Measurements from ENCODE around the gene MVB12A.

MVB12A gene

DNA sequence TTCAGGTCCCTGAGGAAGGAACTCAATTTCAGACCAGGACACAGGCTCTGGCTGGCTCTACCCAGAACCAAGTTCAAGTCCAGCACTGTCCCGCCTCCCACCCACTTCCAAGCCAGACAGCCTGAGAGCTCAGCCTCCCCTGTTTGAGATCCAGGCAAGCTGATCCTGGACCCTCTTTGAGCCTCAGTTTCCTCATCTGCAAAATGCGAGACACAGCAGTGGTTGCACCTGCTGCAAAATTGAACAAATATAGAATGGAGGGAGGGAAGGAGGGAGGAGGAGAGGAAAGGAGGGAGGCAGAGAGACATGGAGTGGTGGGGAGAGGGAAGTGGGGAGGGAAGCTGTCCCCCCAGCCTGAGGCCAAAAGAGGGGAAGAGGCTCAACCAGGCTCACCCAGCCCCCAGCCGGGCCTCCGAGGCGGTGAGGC is 27.9 kb downstream of the MVB12A start:
- no peak for DNase-seq

DNA sequence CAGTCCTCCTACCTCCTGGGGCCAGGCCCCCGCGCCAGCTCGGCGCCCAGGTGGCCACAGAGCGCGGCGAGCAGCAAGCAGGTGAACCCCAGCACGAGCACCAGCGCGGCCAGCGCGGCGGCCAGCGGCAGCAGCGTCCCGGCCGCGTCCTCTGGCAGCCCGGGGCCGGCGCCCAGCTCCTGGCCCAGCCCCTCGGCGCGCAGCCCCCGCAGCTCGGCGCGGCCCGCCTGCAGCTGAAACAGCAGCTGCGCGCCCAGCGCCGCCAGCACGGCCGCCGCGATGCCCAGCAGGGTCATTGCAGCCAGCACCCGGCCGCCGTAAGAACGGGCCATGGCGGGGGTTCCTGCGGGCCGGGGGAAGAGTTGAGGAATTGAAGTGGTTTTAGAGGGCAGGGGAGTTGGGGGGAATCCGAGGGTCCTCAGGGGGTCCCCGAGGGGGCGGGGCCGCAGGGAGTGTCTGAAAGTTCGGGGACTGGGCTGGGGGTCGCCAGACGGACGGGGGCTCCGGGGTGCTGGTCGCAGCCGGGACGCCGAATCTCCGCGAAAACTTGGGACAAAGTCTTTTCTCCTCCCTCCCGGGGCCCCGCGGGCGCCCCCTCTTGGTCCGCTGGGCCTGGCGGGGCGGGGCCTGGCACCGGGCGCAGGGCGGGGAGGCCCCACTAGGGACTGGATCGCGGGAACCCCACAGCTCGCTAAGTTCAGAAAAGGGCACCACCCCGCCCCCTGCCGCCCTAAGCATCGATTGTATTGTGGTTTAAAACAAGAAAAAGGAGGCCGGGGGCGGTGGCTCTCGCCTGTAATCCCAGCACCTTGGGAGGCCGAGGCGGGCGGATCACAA is 28.5 kb downstream of the MVB12A start, which contains the start of gene TMEM221:
Gene TMEM221 (minus strand): TSS at position 538 of the 837 bp plus-strand sequence. CDS start 206 bp downstream, at position 332.
- no peak for DNase-seq

DNA sequence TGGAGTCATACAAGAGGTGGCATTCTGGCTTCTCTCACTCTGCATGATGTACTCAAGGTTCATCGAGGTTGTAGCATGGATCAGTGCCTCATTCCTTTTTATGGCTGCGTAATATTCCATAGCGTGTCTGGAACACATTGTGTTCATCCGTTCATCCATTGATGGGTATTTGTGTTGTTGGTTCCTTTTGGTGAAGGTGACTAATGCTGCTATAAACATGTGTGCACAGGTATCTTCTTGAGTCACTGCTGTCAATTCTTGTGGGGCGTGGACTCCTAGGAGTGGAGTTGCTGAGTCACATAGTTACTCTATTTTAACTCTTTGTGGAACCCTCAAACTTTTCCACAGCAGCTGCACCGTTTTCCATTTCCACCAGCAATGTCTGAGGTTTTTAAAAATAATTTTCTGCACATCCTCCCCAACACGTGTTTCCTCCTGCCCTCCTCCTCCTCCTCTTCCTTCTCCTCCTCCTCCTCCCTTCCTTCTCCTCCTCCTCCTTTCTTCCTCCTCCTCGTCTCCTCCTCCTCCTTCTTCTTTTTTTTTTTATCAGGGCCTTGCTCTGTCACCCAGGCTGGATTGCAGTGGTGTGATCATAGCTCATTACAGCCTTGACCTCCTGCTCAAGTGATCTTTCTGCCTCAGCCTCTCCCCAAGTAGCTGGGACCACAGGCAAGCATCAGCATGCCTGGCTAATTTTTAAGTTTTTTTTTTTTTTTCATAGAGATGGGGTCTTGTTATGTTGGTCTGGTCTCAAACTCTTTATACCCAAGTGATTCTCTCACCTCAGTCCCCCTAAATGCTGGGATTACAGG is 30.6 kb downstream of the MVB12A start:
- no peak for DNase-seq

DNA sequence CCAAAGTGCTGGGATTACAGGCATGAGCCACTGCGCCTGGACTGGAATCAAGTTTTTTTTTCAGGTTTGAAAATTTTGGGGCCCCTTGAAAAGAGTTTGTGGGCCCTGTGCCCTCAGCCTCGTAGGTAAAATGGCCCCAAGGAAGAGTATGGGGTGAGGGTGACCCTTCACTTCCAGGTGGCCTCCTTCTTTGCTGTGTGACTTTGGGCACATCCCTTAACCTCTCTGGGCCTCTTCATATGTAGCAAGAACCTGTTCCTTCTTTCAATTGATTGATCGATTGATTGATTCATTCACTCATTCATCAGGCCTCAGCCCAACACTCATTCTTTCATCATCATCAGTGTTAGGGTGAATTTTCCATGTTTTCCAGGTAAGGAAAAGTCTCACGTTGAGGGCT is 32.0 kb downstream of the MVB12A start:
- DNase-seq, result no peak

DNA sequence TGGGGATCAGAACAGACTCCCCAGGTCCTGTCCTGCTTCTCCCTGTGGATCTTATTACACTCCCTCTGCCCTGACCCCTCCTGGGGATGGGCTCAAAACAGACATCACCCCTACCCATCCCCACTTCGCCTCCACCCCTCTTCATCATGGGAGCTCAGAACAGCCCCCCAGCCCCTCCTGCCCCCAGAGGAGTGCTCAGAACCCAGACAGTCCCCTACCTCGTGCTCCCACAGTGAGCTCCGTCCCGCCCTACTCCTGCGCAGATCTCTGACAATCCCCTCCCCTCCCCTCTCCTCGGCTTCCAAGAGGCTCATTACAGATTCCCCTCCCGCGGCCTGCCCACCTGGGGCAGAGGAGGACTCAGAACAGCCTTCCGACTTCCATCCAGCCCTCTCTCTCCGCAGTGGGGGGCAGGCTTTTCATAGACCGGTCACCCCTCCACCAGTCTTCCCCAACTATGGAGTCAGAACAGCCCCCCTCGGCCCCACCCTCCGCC is 34.8 kb downstream of the MVB12A start:
- DNase-seq, result no peak

DNA sequence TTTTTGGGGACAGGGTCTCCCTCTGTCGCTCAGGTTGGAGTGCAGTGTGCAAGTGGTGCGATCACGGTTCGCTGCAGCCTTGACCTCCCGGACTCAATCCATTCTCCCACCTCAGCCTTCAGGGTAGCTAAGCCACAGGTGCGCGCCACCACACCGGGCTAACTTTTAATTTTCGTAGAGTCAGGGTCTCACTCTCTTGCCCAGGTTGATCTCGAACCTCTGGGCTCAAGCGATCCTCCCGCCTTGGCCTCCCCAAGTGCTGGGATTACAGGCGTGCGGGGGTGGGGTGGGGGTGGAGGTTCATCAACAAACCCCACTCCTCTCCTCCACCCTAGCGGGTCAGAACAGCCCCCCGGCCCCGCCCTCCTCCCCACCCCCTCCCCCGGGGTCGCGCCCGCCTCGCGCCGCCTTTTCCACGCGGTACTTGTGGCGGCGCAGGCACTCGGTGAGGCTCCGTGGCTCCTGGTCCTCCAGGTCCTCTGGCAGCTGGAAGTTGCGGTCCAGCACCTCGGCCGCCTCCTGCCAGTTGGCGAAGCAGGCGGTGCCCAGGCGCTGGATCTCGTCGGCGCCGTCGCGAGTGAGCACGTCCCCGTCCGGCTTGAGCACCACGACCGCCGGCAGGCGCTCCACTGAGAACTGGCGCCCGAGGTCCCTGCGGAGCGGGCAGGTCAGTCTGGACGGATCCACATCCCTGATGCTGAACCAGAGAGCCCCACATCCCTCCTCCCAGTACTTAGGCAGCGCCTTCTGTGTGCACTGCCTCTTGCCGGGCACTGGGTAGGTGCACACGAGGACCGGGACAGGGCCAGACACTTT is 35.7 kb downstream of the MVB12A start:
- DNase-seq, result no peak

DNA sequence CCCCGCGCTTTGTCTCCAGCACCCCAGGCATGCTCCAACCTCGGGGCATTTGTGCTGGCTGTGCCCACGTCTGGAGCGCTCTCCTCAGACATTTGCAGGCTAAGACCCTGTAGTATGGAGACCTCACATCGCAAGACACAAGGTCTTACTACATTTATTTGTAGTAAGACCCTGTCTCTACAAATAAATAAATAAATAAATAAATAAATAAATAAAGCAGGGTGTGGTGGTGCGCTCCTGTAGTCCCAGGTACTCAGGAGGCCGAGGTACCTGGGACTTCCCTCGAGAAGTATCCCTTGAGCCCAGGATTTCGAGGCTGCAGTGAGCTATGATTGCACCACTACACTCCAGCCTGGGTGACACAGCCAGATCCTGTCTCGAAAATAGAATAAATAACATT is 36.3 kb downstream of the MVB12A start:
- DNase-seq, result no peak

DNA sequence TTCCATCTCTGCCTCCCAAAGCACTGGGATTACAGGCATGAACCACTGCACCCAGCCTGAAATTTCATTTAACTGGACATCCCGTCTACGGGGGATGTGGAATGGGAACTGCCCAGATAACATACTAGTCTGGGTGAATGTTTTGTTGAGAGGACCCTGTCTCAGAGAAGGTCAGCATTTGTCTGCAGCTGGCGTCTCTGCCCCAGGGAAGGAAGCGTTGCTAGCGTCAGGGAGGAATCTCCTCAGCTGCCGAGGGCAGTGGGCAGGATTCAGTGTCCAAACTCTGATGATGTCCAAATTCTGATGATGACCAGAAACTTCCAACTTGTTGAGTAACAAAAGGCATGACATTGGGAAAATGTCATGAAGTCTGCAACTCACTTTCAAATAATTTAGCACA is 37.8 kb downstream of the MVB12A start:
- no peak for DNase-seq

DNA sequence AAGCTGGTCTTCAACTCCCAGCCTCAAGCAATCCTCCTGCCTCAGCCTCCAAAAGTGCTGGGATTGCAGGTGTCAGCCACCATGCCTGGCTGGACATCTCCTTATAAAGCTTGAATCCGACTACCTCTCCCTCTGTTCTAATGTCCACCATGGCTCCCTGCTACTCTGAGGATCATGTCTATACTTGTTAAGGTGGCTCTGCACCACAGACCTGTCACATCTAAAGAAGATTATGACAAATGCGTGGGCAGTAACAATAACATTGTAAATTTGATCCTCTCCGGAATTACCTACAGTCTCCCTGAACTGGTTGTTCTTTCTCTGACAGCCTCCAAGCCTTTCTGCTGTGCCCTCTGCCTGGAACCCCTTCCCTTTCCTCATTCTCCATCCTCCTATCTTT is 39.1 kb downstream of the MVB12A start:
- no peak for DNase-seq

DNA sequence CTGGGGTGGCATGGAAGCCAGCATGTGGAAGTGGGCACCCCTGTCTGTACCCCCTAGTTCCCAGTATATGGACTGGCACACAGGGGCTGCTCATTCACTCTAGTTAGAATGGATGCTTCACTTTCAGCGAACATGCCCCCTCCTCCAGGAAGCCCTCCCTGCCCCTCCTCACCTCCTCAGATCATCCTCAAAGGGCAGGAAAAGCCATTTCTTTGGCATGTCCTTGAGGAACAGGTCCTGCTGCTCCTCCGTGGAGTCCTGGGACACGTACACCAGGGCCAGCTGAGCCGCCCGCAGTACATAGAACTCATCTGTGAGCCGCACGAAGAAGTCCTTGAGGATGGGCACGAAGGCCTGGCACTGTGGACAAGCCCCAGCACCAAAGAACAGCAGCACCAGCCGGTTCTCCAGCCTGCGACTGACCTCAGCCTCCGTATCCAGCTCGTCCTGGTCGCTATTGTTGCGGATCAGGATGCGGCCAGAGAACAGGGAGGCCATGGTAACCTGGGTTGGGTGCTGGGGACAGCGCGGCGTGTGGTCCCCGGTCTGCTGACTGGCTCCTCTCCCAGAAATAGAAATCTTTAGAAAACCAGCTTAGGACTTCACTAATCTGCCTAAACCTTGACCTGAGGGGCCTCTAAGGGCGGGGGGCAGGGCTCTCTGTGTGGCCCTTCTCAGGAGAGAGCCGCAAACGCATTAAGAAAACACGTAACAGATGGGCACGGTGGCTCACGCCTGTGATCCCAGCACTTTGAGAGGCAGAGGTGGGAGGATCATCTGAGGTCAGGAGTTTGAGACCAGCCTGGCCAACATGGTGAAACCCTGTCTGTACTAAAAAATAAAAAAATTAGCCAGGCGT is 40.8 kb downstream of the MVB12A start, which contains the start of gene NXNL1:
Gene NXNL1 (minus strand): TSS at position 555 of the 859 bp plus-strand sequence. CDS start 57 bp downstream, at position 498.
- DNase-seq, result no peak

DNA sequence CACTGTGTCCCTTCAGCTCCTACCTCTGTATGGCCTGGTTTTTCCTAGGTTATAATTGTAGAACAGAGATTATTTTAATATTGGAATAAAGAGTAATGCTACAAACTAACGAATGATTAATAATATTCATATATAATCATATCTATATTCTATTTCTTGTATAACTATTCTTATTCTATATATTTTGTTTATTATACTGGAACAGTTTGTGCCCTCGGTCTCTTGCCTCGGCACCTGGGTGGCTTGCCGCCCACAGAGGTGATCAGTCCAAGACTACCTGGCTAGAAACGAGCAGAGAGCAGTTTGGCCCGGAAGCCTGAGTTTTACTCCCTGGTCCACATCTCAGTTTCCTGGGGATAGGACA is 46.6 kb downstream of the MVB12A start:
- no peak for DNase-seq

DNA sequence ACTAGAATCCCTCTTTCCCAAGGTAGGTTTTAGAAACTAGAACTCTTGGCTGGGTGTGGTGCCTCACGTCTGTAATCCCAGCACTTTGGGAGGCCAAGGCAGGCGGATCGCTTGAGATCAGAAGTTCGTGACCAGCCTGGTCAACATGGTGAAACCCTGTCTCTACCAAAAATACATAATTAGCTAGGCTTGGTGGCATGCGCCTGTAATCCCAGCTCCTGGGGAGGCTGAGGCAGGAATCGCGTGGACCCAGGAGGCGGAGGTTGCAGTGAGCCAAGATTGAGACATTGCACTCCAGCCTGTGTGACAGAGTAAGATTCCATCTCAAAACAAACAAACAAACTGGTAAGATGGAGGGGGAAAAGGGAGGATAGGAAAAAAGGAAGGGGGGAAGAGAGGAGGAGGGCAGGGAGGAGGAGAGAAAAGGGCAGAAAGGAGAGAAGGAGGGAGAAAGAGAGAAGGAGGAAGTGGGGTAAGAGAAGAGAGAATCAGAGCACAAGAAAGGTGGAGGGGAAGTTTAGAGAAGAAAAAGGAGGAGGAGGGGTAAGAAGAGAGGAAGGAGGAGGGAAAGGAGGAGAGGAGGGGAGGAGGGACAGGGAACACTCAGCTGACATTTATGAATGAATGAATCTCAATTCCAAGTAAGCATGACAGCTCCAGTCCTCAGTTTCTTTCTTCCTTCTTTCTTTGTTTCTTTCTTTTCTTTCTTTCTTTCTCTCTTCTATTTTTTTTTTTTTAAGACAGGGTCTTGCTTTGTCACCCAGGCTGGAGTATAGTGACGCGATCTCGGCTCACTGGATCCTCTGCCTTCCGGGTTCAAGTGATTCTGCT is 47.8 kb downstream of the MVB12A start:
- no peak for DNase-seq

DNA sequence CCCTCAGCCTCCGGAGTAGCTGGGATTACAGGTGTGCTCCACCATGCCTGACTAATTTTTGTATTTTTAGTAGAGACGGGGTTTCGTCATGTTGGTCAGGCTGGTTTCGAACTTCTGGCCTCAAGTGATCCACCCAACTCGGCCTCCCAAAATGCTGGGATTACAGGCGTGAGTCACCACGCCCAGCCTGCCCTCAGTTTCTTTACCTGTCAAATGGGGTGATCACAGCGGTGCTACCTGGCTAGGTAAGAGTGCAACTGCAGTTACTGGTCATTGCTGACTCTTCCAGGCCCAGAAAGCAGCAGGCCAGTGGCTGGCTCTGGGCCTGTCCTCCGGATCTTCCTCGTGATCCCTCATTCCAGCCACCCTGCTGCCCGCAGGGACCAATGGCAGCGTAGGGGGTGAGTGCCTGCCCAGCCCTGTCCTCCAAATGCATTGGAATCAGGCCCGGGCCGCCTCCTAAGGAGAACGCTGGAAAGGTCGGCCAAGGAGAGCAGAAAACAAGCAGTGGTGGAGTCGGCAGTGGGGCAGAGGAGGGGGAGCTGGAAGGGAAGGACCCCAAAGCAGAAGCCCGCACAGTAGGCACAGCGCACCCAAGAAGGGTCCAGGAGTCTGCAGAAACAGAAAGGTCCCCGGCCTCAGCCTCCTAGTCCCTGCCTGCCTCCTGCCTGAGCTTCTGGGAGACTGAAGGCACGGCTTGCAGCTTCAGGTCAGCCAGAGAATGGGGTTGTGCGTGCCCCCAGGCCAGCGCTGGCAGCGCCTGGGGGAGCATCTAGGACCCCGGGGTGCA is 48.6 kb downstream of the MVB12A start:
- no peak for DNase-seq

DNA sequence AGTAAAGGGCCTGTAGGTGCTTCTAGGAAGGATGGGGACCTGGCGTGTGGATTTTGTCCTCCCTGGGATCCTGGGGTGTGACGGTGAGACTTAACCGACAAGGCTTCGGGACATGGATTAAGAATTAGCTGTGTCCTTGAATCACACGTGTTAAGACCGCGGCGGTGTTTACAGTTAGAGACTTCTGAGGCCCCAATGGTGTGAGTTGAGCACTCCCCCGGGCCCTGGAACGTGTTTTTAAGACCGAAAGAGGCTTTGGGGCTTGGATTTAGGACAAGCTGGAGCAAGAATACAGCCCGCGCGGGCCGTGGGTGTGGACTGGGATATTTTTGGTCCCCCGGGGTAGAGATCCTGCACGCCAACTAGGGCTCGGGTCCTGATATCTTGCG is 49.2 kb downstream of the MVB12A start:
- no peak for DNase-seq

DNA sequence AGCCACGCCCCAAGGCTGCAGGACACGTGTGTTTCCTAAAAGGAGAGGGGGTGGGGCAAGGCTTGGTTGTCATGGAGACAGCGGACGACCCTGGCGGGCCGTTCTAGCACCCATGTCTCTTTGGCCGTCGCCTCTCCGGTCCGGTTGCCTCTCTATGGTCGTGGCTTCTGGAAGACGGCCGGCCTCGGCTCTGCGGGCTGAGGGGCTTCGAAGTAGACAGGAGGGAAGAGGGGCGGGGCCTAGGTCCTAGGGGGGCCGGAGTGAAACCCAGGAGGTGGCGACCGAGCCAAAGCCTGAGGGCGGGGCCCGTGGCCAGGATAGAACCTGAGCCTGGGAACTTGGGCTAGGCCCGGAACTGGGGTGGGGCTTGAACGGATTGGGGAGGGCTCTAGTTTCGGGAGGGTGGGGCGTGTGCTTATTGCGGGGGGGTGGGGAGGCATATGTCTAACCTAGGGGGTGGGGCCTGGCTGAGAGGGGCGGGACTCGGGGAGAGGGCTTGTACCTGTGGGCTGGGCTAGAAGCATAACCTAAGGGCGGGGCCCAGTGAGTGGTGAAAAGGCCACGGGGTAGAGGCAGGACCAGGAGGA is 49.7 kb downstream of the MVB12A start:
- peak; percentile 67 for DNase-seq

DNA sequence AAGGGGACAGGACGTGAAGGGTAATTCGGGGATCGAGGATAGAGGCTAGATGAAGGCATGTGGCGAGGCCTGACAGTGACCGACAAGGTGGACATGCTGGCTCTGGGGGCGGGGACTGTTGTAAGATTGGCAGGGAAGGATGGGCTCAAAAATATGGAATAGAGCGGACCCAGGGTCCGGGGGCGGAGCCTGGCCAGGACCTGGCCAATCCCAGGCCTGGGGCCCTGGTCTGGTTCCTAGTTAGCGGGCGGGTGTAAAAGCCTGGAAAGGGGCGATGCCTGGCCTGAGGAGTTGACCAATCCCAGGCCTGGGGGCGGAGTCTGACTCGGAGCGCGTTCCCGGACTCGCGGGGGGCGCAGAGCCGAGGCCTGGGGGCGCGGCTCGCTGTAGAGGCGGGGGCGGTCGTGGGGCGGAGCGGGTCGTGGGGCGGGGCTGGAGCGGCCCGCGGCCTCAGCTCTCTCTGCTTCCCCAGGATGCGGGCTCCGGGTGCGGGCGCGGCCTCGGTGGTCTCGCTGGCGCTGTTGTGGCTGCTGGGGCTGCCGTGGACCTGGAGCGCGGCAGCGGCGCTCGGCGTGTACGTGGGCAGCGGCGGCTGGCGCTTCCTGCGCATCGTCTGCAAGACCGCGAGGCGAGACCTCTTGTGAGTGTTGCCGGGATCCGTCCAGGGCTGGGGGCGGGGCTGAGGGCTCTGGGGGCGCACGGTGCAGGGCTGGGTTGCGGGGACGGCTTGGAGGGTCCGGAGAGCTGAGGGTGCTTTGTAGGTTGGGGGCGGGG is 50.4 kb downstream of the MVB12A start, which contains the start of gene SLC27A1:
Gene SLC27A1 (plus strand): TSS at position 457 of the 774 bp plus-strand sequence. CDS start 17 bp downstream, at position 474.
- DNase-seq, result peak; percentile 96

DNA sequence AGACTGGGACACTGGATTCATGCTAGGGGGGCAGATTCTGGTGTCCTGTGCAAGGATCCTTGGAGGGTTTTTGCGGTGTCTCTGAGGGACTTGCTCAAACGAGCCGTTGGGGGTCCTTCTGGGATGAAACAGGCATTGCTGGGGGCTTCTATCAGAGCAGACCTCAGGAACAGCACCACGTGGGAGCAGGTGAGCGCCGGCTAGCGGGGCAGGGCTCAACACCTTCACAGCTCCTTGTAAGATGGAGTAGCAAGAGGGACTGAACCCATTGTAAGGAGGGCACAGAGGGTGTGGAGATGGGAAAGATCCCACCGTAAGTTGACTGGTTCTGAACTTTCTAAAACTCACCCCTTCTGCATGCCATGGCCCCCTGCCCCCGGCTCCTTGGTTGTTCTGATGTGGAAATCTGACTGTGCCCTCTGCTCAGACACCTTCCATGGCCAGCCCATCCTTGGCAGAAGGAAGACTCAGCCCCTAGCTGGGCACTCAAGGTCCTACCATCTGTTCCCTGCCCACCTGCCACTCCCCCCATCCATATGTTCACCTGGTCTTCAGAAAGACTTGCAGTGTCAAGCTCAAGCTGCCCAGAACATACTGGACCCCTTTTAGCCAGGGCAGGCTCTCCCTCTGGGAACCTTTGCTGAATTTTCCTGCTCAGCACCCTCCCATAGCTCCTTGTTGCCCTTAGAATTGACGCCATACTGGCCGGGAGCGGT is 51.7 kb downstream of the MVB12A start:
- no peak for DNase-seq

DNA sequence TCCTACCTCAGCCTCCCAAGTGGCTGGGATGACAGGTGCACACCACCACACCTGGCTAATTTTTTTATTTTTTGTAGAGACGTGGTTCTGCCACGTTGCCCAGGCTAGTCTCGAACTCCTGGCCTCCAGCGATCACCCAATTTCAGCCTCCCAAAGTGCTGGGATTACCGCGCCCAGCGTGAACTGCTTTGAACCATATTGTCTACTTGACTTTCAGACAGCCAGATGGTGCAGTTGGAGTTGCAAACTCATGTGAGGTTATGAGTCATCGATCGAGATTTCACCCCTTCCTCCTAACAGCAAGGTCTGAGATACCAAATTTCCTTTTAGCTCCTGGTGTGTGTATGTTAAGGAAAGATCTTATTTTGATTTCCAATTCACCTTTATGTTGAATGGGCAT is 53.2 kb downstream of the MVB12A start:
- DNase-seq, result no peak
